Activated CD8-positive, alpha-beta memory T cell treated with anti-CD3 and anti-CD28 coated beads for 1 hour (primary cell): ENCODE results near the gene TMTC2.

Source experiments
- DNase-seq, 2 donors: peaks; one replicate each; pipeline ENCODE4 v3.0.0-alpha.2; 2020; ENCODE audit warnings: low read depth in 1 of 2; ENCODE audit errors: extremely low read depth in 1 of 2

Gene TMTC2

GRCh38 chr12:82877963-82878362 is 191.3 kb downstream of the TMTC2 start:
- DNase-seq, result no peak

DNA sequence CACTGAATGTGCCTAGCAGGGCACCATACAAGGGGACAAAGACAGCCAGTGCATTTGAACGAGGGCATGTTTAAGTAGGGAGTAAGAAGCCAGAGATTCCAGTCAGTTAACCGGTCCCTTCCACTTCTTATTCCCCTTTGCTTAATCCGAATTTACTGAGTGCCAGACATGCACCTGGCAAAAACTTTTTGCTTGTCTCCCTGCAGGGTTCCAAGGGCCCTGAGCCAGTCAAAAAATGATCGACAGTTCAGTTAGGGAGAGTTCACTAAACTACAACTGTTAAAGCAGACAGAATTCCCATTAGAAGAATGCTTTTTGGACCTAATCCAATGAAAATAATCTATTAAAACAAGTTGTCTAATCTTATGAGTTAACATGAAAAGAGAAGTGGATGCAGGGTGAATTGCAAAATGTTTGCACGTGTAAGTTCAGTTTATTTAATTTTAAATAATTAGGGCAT is 193.8 kb downstream of the TMTC2 start:
- no peak for DNase-seq

- no peak for DNase-seq
These were observed 197.0 kb downstream of the TMTC2 start for GRCh38 chr12:82883394-82884355.

DNA sequence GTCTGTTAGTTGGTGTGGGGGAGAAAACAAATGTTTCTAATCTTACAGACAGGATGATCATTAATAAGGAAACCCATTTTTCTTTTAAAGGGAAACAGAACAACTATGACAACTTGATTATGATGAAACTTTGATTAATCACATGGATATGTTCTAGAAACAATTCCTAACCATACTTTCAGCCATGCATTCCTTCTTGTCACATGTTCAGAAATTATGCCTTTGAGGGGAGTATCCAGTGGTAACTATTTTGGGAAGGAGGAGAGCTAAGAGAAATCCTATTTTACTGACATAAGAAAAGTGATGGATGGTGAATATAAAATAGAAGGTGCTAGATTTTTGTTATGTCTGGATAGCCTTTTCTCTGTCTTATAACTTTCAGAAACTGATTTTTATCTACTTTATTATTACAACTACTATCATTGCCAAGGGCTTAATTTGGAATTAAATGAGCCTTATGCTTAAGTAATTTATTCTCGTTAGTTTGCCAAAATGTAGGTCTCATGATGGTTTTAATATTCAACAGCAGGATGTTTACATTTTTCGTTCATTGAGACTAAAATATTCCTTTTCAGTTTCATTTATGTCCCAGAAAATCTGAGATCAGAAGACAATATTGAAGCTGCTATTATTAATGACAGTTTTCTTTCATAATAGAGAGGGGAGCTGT is 200.1 kb downstream of the TMTC2 start:
- no peak for DNase-seq

- DNase-seq, result no peak
These were observed 207.2 kb downstream of the TMTC2 start for GRCh38 chr12:82893896-82894295.

- no peak for DNase-seq
These were observed 209.6 kb downstream of the TMTC2 start for GRCh38 chr12:82896277-82896676.

DNA sequence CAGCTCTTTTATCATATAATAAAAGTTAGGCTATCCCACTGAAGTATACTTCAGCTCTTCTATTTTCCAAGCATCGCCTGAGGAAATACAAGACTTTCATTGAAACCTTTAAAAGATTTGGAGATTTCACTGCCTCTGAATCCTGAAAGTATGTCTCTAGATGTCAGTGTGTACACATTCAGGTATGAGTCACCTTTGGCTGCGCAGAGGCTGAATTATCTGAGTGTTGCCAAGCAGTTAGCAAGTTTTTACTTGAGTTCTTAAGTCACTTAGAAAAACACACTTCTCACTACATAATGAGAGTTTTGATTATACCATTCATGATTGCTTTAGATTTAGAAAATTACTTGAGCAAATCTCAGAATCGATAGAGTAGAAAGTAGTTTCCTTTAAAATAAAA is 210.3 kb downstream of the TMTC2 start:
- no peak for DNase-seq

GRCh38 chr12:82898441-82898840 is 211.7 kb downstream of the TMTC2 start:
- no peak for DNase-seq

GRCh38 chr12:82904219-82904790 is 217.6 kb downstream of the TMTC2 start:
- no peak for DNase-seq

- DNase-seq, result no peak
These were observed 223.7 kb downstream of the TMTC2 start for GRCh38 chr12:82910246-82910893.

DNA sequence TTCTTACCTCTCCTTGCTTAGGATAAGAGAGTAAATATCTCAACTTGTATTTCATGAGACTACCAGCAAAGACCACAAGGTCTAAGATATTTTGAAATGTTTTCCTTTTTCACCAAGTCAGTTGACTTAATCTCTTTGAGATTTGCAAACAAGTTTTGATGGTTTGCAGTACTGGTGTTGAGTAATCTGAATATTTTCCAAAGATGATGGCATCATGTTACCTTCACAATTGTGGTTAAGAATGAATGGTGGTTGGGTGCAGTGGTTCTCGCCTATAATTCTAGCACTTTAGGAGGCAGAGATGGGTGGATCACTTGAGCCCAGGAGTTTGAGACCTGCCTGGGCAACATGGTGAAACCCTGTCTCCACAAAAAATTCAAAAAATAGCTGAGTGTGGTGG is 225.7 kb downstream of the TMTC2 start:
- no peak for DNase-seq

DNA sequence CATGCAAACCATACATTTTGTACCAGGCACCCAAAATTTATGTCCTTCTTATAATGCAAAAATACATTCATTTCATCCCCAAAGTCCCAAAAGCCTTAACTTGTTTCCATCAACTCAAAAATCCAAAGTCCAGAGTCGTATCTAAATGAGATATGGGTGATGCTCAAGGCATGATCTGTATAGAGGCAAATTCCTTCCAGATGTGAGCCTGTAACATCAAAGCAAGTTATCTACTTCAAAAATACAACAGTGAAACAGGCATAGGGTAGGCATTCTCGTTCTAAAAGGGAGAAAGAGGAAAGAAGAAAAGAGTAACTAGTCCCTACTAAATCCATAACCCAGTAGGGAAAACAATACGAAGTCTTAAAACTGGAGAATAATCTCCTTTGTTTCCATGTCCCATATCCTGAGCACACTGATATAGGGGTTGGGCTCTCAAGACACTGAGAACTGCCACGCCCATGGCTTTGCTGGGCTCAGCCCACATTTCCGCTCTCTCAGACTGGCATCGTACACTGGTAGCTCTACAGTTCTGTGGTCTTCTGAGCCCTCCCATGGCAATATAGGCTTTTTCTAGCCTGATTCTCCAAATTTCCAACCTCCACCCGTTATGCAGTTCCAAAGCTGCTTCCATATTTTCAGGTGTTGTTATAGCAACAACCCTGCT is 232.8 kb downstream of the TMTC2 start:
- DNase-seq, result no peak

DNA sequence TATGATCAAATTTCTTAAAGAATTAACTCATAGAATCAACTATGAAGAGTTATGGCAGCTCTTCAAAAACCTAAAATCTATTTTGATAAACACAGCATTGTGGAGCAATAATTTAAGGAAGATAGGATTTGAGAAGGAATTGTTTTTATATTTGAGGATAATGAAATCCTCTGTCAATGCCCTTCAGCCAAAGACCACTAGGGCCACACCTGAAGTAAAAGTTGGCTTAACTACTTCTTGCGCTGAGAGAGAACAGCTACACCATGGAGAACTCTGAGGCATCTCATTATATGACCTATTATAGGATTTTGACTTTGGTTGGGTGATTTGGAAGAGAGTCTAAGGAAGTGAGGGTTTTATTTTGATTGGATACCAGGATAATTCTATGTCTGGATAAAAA is 237.2 kb downstream of the TMTC2 start:
- no peak for DNase-seq

- no peak for DNase-seq
These were observed 239.9 kb downstream of the TMTC2 start for GRCh38 chr12:82926630-82927029.

DNA sequence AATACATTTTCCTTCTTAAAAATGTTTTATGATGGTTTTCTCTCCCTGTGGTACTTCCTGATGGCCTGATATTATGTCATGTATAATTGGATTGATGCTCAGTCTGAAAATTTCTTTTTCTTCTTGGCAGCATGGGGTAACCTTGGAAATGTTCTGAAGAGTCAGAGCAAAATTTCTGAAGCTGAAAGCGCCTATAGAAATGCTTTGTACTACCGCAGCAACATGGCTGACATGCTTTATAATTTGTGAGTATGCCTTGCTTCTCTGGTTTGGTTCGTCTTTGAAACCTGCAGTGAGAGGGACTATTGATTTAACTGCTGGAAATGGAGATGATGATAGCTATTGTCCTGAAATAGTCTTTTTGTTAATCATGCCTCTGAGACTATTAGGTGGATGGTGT is 243.6 kb downstream of the TMTC2 start:
- DNase-seq, result no peak

GRCh38 chr12:82931349-82932116 is 244.8 kb downstream of the TMTC2 start:
- no peak for DNase-seq

- no peak for DNase-seq
These were observed 250.4 kb downstream of the TMTC2 start for GRCh38 chr12:82937151-82937550.

GRCh38 chr12:82942521-82942920 is 255.8 kb downstream of the TMTC2 start:
- no peak for DNase-seq

- no peak for DNase-seq
These were observed 256.3 kb downstream of the TMTC2 start for GRCh38 chr12:82942991-82943401.

- no peak for DNase-seq
These were observed 261.8 kb downstream of the TMTC2 start for GRCh38 chr12:82948491-82948890.
